Bronchial epithelial cell (primary cell): Measurements from ENCODE around the gene HORMAD2. TPM values are rescaled to one million over a fixed set of nuclear protein-coding genes. Genes with fewer than 3 reads are reported as not detected.
A peak's percentile ranks its signal among the peaks of the same experiment; 100 is the strongest.

Experiments
- DNase-seq: peaks from one replicate; pipeline ENCODE4 v3.0.0-alpha.2; 2010; ENCODE audit warnings: low read depth
- FAIRE-seq: peaks from 2 replicates; lab custom pipeline; 2011; peaks lifted over from hg19 to GRCh38; lab: Jason Lieb, UNC
- H3K27me3 ChIP-seq: 2 replicates; pipeline ENCODE4 v1.5.1; 2011; ENCODE audit warnings: low read length; ENCODE audit not compliant: control insufficient read depth, insufficient read depth
- H3K36me3 ChIP-seq: 2 replicates; pipeline ENCODE4 v1.5.1; 2011; ENCODE audit warnings: low read length; ENCODE audit not compliant: control insufficient read depth, insufficient read depth
- H3K4me3 ChIP-seq: 2 replicates; pipeline ENCODE4 v1.5.1; 2011; ENCODE audit warnings: mild to moderate bottlenecking, low read depth, low read length, control low read depth
- total RNA-seq: library from RNA; depleted of rRNA; stranded (reverse); fragments of >200 nt; gene quantifications from 2 replicates; pipeline ENCODE4 v1.2.1, GENCODE V29; 2014
- TF ChIP-seq, protein P1 (sequence below): IDR thresholded peaks from 2 replicates; pipeline ENCODE4 v1.5.1; 2011; ENCODE audit warnings: mild to moderate bottlenecking, moderate library complexity, low read length, control low read depth, inconsistent platforms; ENCODE audit not compliant: insufficient read depth, severe bottlenecking

Gene HORMAD2
- total RNA-seq, 1 donor from 2014 or later, result not detected

DNA sequence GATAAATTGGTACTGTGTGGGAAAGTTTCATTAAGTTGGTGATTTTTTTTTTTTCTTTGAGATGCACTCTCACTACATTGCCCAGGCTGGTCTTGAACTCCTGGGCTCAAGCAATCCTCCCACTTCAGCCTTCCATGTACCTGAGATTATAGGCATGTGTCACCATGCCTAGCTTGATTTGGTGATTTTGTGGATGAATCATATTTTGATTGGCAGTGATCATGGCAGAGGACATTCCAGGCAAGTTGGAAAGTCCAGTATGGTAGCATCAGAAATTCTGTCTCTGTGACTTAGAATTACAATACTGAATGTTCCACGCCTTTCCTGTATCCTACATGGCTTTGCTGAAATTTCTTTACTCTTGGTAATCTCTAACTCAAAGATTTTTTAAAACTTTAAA is 49.4 kb downstream of the HORMAD2 start:
- Histone ChIP-seq H3K27me3 (no peaks in the 10 kb centered on the region), H3K4me3 (no peak overlapping the region), H3K36me3 (no peaks in the 10 kb centered on the region)
- peak; percentile 35 for DNase-seq
- no peak for FAIRE-seq
- TF ChIP-seq, protein P1, sequence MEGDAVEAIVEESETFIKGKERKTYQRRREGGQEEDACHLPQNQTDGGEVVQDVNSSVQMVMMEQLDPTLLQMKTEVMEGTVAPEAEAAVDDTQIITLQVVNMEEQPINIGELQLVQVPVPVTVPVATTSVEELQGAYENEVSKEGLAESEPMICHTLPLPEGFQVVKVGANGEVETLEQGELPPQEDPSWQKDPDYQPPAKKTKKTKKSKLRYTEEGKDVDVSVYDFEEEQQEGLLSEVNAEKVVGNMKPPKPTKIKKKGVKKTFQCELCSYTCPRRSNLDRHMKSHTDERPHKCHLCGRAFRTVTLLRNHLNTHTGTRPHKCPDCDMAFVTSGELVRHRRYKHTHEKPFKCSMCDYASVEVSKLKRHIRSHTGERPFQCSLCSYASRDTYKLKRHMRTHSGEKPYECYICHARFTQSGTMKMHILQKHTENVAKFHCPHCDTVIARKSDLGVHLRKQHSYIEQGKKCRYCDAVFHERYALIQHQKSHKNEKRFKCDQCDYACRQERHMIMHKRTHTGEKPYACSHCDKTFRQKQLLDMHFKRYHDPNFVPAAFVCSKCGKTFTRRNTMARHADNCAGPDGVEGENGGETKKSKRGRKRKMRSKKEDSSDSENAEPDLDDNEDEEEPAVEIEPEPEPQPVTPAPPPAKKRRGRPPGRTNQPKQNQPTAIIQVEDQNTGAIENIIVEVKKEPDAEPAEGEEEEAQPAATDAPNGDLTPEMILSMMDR, result no peak

- Histone ChIP-seq H3K36me3 (no peaks in the 10 kb centered on the region), H3K4me3 (no peak overlapping the region), H3K27me3 (no peaks in the 10 kb centered on the region)
- no peak for FAIRE-seq
- DNase-seq, result no peak
- TF ChIP-seq, protein P1, result no peak
These were observed 52.2 kb downstream of the HORMAD2 start for GRCh38 chr22:30132290-30132996.

DNA sequence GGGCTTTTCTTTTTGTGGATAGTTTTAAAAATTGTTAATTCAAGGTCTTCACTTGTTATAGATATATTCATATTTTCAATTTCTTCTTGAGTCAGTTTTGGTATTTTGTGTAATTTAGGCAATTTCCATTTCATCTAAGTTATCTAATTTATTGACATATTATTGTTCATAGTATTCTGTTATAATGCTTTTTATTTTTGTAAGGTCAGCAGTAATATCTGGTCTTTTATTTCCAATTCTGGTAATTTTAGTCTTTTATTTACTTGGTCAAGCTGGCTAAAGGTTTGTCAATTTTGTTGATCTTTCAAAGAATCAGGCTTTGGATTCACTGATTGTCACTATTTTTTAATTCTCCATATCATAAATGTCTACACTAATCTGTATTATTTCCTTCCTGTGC is 60.1 kb downstream of the HORMAD2 start:
- Histone ChIP-seq H3K27me3 (no peaks in the 10 kb centered on the region), H3K36me3 (no peaks in the 10 kb centered on the region), H3K4me3 (no peak overlapping the region)
- no peak for FAIRE-seq
- TF ChIP-seq, protein P1, result no peak
- no peak for DNase-seq

DNA sequence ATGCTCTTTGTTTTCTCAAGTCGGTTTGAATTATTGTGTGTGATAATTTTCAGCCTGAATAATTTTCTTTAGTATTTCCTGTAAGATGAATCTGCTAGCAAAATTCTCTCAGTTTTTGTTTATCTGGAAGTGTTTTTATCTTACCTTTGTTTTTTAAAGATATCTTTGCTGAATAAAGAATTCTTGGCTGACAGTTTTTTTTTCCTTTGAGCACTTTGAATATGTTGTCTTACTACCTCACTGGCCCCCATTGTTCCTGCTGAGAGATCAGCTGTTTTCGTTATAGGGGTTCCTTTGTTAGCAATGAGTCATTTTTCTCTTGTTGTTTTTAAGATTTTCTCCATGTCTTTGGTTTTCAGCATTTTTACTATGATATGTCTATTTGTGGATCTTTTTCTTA is 63.0 kb downstream of the HORMAD2 start:
- TF ChIP-seq, protein P1, result no peak

DNA sequence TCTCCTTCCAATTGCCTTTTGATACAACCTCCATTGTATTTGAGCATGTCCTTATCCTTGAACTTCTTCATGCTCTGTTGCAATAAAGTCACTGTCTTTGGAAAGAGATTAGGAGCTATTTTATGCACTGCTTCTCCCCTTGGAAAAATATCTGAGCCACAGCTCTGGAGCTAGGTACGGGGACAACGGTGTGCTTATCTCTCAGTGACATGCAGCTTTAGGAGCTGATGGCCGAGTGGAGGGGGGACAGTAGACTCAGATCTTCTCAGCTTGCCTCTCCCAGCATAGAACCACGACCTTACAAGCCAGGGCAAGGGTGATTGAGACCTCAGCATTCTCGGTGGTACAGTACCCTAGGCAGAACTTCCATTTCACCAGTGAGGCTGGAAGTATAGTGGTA is 64.1 kb downstream of the HORMAD2 start:
- no peak for FAIRE-seq
- no peaks in the 10 kb centered on the region for H3K36me3 ChIP-seq
- no peak overlapping the region for H3K4me3 ChIP-seq
- TF ChIP-seq, protein P1, result no peak
- H3K27me3 ChIP-seq, result no peaks in the 10 kb centered on the region
- no peak for DNase-seq

More for the DNA sequence above, 63.0 kb downstream of the HORMAD2 start:
- Histone ChIP-seq H3K4me3 (no peak overlapping the region), H3K36me3 (no peaks in the 10 kb centered on the region), H3K27me3 (no peaks in the 10 kb centered on the region)
- FAIRE-seq (no peak), DNase-seq (no peak)

GRCh38 chr22:30150212-30150611 is 69.9 kb downstream of the HORMAD2 start:
- no peak for DNase-seq
- FAIRE-seq, result no peak
- no peak overlapping the region for H3K4me3 ChIP-seq

More at GRCh38 chr22:30150212-30150611, 69.9 kb downstream of the HORMAD2 start:
- H3K27me3 ChIP-seq, result no peaks in the 10 kb centered on the region
- TF ChIP-seq, protein P1, result no peak
- H3K36me3 ChIP-seq, result no peaks in the 10 kb centered on the region
